T-cell (primary cell): ENCODE measurements around the gene LRRC8A. TPM values are rescaled to one million over a fixed set of nuclear protein-coding genes. Genes with fewer than 3 reads are reported as not detected.
A peak's percentile ranks its signal among the peaks of the same experiment; 100 is the strongest.

ENCODE experiments used
- ATAC-seq, 4 experiments: fragments of 200-7000 bp in 3 of 4; fragments of 150-1000 bp in 1 of 4; cut with Tn5 transposase; replicated peaks in 1 of 4; 1 replicate in 3 of 4; 2 replicates in 1 of 4; pipeline ENCODE4 v1.10.0; 2021; ENCODE audit warnings: moderate library complexity in 3 of 4, mild to moderate bottlenecking in 2 of 4, moderate number of reproducible peaks in 1 of 4
- CTCF ChIA-PET, 2 donors: fragments of 300-600 bp; sonication (Branson Sonifier 250); formaldehyde crosslinking; loops; one replicate each; lab custom pipeline; 2022; ENCODE audit warnings: antibody characterized with exemption in 2 of 2; lab: Charles Lee
- POLR2A ChIA-PET, 2 donors: fragments of 300-600 bp; sonication (Branson Sonifier 250); formaldehyde crosslinking; loops; one replicate each; lab custom pipeline; 2022; ENCODE audit warnings: antibody characterized with exemption in 2 of 2; lab: Charles Lee
- DNase-seq, 35 experiments: peaks; one replicate each; pipeline versions ENCODE4 v3.0.0 to v3.0.0-alpha.2; 2013 to 2023
- H3K27ac ChIP-seq: one replicate; pipeline ENCODE4 v1.5.1; 2013; ENCODE audit warnings: low read length
- H3K27me3 ChIP-seq, 2 experiments: replicated peaks in 1 of 2; 1 replicate in 1 of 2; 2 replicates in 1 of 2; pipeline versions ENCODE4 v1.6.1 to v1.7.0; 2013; ENCODE audit warnings: low read length in 1 of 2, mixed read lengths in 1 of 2; ENCODE audit not compliant: control insufficient read depth in 2 of 2, insufficient read depth in 2 of 2; ENCODE audit errors: extremely low read depth in 1 of 2
- H3K36me3 ChIP-seq, 2 donors: 1 replicate in 1 of 2; 2 replicates in 1 of 2; pipeline versions ENCODE4 v1.6.1 to v1.7.0; 2013; ENCODE audit warnings: low read length in 1 of 2; ENCODE audit not compliant: control insufficient read depth in 2 of 2, insufficient read depth in 1 of 2; ENCODE audit errors: extremely low read depth in 1 of 2
- H3K4me1 ChIP-seq, 2 experiments: 1 replicate in 1 of 2; 2 replicates in 1 of 2; pipeline versions ENCODE4 v1.6.1 to v1.7.0; 2013; ENCODE audit warnings: low read length in 2 of 2, mixed read lengths in 1 of 2; ENCODE audit not compliant: insufficient read depth in 2 of 2, control insufficient read depth in 1 of 2; ENCODE audit errors: extremely low read depth in 1 of 2
- H3K4me3 ChIP-seq, 2 donors: 1 replicate in 1 of 2; 2 replicates in 1 of 2; pipeline versions ENCODE4 v1.5.1 to v1.7.0; 2013; ENCODE audit warnings: mild to moderate bottlenecking in 2 of 2, low read length in 1 of 2, moderate library complexity in 1 of 2; ENCODE audit not compliant: control insufficient read depth in 1 of 2; ENCODE audit errors: extremely low read depth in 1 of 2
- H3K9me3 ChIP-seq: 2 replicates; pipeline ENCODE4 v1.7.0; 2013
- H3K27ac Mint-ChIP-seq, 2 donors: one replicate each; pipeline ENCODE4 v1.8.0; 2020 to 2021; ENCODE audit warnings: mild to moderate bottlenecking in 2 of 2, mixed read lengths in 2 of 2
- H3K27me3 Mint-ChIP-seq, 2 donors: one replicate each; pipeline ENCODE4 v1.8.0; 2021 to 2022; ENCODE audit warnings: mixed read lengths in 2 of 2
- H3K36me3 Mint-ChIP-seq: one replicate; pipeline ENCODE4 v1.8.0; 2021; ENCODE audit warnings: mixed read lengths
- H3K4me1 Mint-ChIP-seq, 3 donors: one replicate each; pipeline ENCODE4 v1.8.0; 2020 to 2022; ENCODE audit warnings: mixed read lengths in 3 of 3, mild to moderate bottlenecking in 1 of 3
- H3K4me3 Mint-ChIP-seq, 3 donors: one replicate each; pipeline ENCODE4 v1.8.0; 2020 to 2022; ENCODE audit warnings: mild to moderate bottlenecking in 3 of 3, mixed read lengths in 3 of 3, moderate library complexity in 3 of 3
- H3K9me3 Mint-ChIP-seq, 3 donors: one replicate each; pipeline ENCODE4 v1.8.0; 2020 to 2022; ENCODE audit warnings: mixed read lengths in 3 of 3
- WGBS: methylation state at CpG from one replicate; pipeline ENCODE4 v1.1.5; 2013; ENCODE audit warnings: missing lambda C conversion rate; ENCODE audit not compliant: insufficient coverage; 5-methylcytosine and 5-hydroxymethylcytosine counted together
- total RNA-seq, 35 experiments: library from RNA in 6 of 35; stranded (reverse) in 6 of 35; fragments of 120-200 nt in 1 of 35; gene quantifications; one replicate each; pipeline versions ENCODE4 v1.2.1 to v1.2.4 and lab custom pipeline; 2013 to 2026

Gene LRRC8A
- total RNA-seq, 5 donors from 2014 or later (not counting 1 experiment from before 2014, with no cell fraction given): 30.7 to 34.3 (median 33.9) TPM

GRCh38 chr9:128898382-128898781 is 16.4 kb downstream of the LRRC8A start:
- Histone ChIP-seq H3K27ac (peak overlapping the region; percentile 79), H3K36me3 (peaks cover 0 to 24% of the 10 kb centered on the region in 2 donors), H3K4me3 (no peak overlapping the region), H3K4me1 (peaks cover 57 to 91% of the 10 kb centered on the region in 2 experiments), H3K27me3 (no peaks in the 10 kb centered on the region), H3K9me3 (no peaks in the 10 kb centered on the region)
- CTCF ChIA-PET: no interaction called here
- DNase-seq (peak in 1 of 35 experiments; percentile 31), ATAC-seq (no peak)
- WGBS: 75% methylated on average over 4 of the region's 5 CpGs
- POLR2A ChIA-PET: interaction anchor here in 1 of 2 donors (0.5 to 0.7 kb wide), 2 partner anchors 9 to 69 kb away, joined by 3 to 4 read pairs; partner anchors contain the start of gene SPOUT1
- Mint-ChIP-seq H3K36me3 (peaks cover 20% of the 10 kb centered on the region), H3K9me3 (no peaks in the 10 kb centered on the region), H3K4me1 (peaks cover 77 to 91% (median 82%) of the 10 kb centered on the region in 3 donors), H3K27me3 (no peaks in the 10 kb centered on the region), H3K27ac (peak overlapping the region; percentile 96 to 97), H3K4me3 (peak overlapping the region in 1 of 3 donors; percentile 63)

GRCh38 chr9:128898845-128899565 is 17.1 kb downstream of the LRRC8A start:
- Histone ChIP-seq H3K4me3 (peak overlapping the region in 1 of 2 donors; percentile 25), H3K36me3 (peaks cover 0 to 24% of the 10 kb centered on the region in 2 donors), H3K27ac (peak overlapping the region; percentile 79), H3K9me3 (no peaks in the 10 kb centered on the region), H3K4me1 (peaks cover 62 to 92% of the 10 kb centered on the region in 2 experiments), H3K27me3 (no peaks in the 10 kb centered on the region)
- Mint-ChIP-seq H3K36me3 (peaks cover 18% of the 10 kb centered on the region), H3K4me1 (peaks cover 81 to 93% (median 83%) of the 10 kb centered on the region in 3 donors), H3K27ac (peak overlapping the region; percentile 96 to 97), H3K27me3 (no peaks in the 10 kb centered on the region), H3K9me3 (no peaks in the 10 kb centered on the region), H3K4me3 (peak overlapping the region; percentile 1 to 63 (median 32))
- 71% methylated on average over 7 of the region's 18 CpGs for WGBS
- ATAC-seq (no peak), DNase-seq (no peak)
- CTCF ChIA-PET: no interaction called here
- POLR2A ChIA-PET: interaction anchor here in 1 of 2 donors (0.5 kb wide), 1 partner anchor 10 kb away, joined by 4 read pairs; no protein-coding TSS in a partner anchor

GRCh38 chr9:128899566-128900322 is 17.8 kb downstream of the LRRC8A start:
- Mint-ChIP-seq H3K36me3 (peaks cover 18% of the 10 kb centered on the region), H3K27ac (peak overlapping the region; percentile 96 to 97), H3K27me3 (no peaks in the 10 kb centered on the region), H3K4me3 (peak overlapping the region; percentile 1 to 63 (median 32)), H3K4me1 (peaks cover 80 to 89% (median 80%) of the 10 kb centered on the region in 3 donors), H3K9me3 (no peaks in the 10 kb centered on the region)
- Histone ChIP-seq H3K36me3 (peaks cover 0 to 24% of the 10 kb centered on the region in 2 donors), H3K4me3 (no peak overlapping the region), H3K27me3 (no peaks in the 10 kb centered on the region), H3K9me3 (no peaks in the 10 kb centered on the region), H3K4me1 (peaks cover 65 to 93% of the 10 kb centered on the region in 2 experiments), H3K27ac (peak overlapping the region; percentile 79)
- CTCF ChIA-PET: no interaction called here
- WGBS: no CpG with 5 or more reads among the region's 8 CpGs
- DNase-seq (peak in 3 of 35 experiments; percentile 20 to 46 (median 22)), ATAC-seq (peak in 1 of 4 experiments; percentile 18)
- POLR2A ChIA-PET: no interaction called here

GRCh38 chr9:128901379-128901778 is 19.4 kb downstream of the LRRC8A start:
- Histone ChIP-seq H3K9me3 (no peaks in the 10 kb centered on the region), H3K4me1 (peaks cover 58 to 89% of the 10 kb centered on the region in 2 experiments), H3K4me3 (peak overlapping the region in 1 of 2 donors; percentile 7), H3K27me3 (no peaks in the 10 kb centered on the region), H3K36me3 (peaks cover 0 to 15% of the 10 kb centered on the region in 2 donors), H3K27ac (peak overlapping the region; percentile 91)
- Mint-ChIP-seq H3K27me3 (no peaks in the 10 kb centered on the region), H3K9me3 (no peaks in the 10 kb centered on the region), H3K36me3 (peaks cover 10% of the 10 kb centered on the region), H3K27ac (peak overlapping the region; percentile 96 to 97), H3K4me1 (peaks cover 65 to 81% (median 73%) of the 10 kb centered on the region in 3 donors), H3K4me3 (peak overlapping the region in 1 of 3 donors; percentile 63)
- no peak for DNase-seq
- 80% methylated on average over 2 of the region's 7 CpGs for WGBS
- ATAC-seq: no peak
- ChIA-PET POLR2A (no interaction called here), CTCF (no interaction called here)

GRCh38 chr9:128901822-128902221 is 19.9 kb downstream of the LRRC8A start:
- POLR2A ChIA-PET: no interaction called here
- Histone ChIP-seq H3K27ac (peak overlapping the region; percentile 91), H3K27me3 (no peaks in the 10 kb centered on the region), H3K36me3 (peaks cover 0 to 10% of the 10 kb centered on the region in 2 donors), H3K4me1 (peaks cover 58 to 89% of the 10 kb centered on the region in 2 experiments), H3K4me3 (peak overlapping the region; percentile 7 to 40), H3K9me3 (no peaks in the 10 kb centered on the region)
- Mint-ChIP-seq H3K36me3 (peaks cover 9% of the 10 kb centered on the region), H3K4me3 (peak overlapping the region in 2 of 3 donors; percentile 63 to 75), H3K4me1 (peaks cover 60 to 81% (median 77%) of the 10 kb centered on the region in 3 donors), H3K27me3 (no peaks in the 10 kb centered on the region), H3K27ac (peak overlapping the region; percentile 96 to 97), H3K9me3 (no peaks in the 10 kb centered on the region)
- WGBS: 78% methylated on average over 3 of the region's 5 CpGs
- ATAC-seq (peak; percentile 2 to 19 (median 8)), DNase-seq (no peak)
- CTCF ChIA-PET: no interaction called here
